GM23338 (cell line): Measurements from ENCODE around the gene UNC5A. TPM values are rescaled to one million over a fixed set of nuclear protein-coding genes. Genes with fewer than 3 reads are reported as not detected.

Source experiments
- ATAC-seq: fragments of 200-7000 bp; cut with Tn5 transposase; 3 replicates; pipeline ENCODE4 v1.9.1; 2020
- DNase-seq: peaks from one replicate; pipeline ENCODE4 v3.0.0-alpha.2; 2015; ENCODE audit warnings: low spot score
- H2AFZ ChIP-seq: fragments of 200-600 bp; sonication (generic); 2 replicates; pipeline ENCODE4 v1.8.0; 2016; ENCODE audit warnings: antibody characterized with exemption, mild to moderate bottlenecking, moderate library complexity
- H3F3A ChIP-seq: fragments of 200-600 bp; sonication (generic); replicated peaks from 2 replicates; pipeline ENCODE4 v1.8.0; 2017; ENCODE audit warnings: antibody characterized with exemption, mixed run types, low read depth
- H3K27ac ChIP-seq: fragments of 200-600 bp; sonication (generic); 2 replicates; pipeline ENCODE4 v1.6.1; 2016; ENCODE audit warnings: low read depth
- H3K27me3 ChIP-seq: fragments of 200-600 bp; sonication (generic); 2 replicates; pipeline ENCODE4 v1.8.0; 2016; ENCODE audit warnings: mild to moderate bottlenecking, mixed run types, moderate library complexity; ENCODE audit not compliant: insufficient read depth
- H3K36me3 ChIP-seq: fragments of 200-600 bp; sonication (generic); 2 replicates; pipeline ENCODE4 v1.8.0; 2016; ENCODE audit warnings: mild to moderate bottlenecking; ENCODE audit not compliant: insufficient read depth
- H3K4me1 ChIP-seq: fragments of 200-600 bp; sonication (generic); 2 replicates; pipeline ENCODE4 v1.8.0; 2016; ENCODE audit warnings: mild to moderate bottlenecking, moderate library complexity; ENCODE audit not compliant: insufficient read depth
- H3K4me2 ChIP-seq: fragments of 200-600 bp; sonication (generic); 2 replicates; pipeline ENCODE4 v1.7.1; 2017; ENCODE audit warnings: mixed run types
- H3K4me3 ChIP-seq: fragments of 200-600 bp; sonication (generic); 2 replicates; pipeline ENCODE4 v1.6.1; 2016; ENCODE audit warnings: mixed run types
- H3K79me2 ChIP-seq: fragments of 200-600 bp; sonication (generic); replicated peaks from 2 replicates; pipeline ENCODE4 v1.8.0; 2017; ENCODE audit warnings: mild to moderate bottlenecking; ENCODE audit not compliant: insufficient read depth
- H3K9me2 ChIP-seq: fragments of 200-600 bp; sonication (generic); 2 replicates; pipeline ENCODE4 v1.8.0; 2017; ENCODE audit not compliant: insufficient read depth
- H4K20me1 ChIP-seq: fragments of 200-600 bp; sonication (generic); replicated peaks from 2 replicates; pipeline ENCODE4 v1.8.0; 2017; ENCODE audit warnings: mild to moderate bottlenecking; ENCODE audit not compliant: insufficient read depth
- H3K27ac Mint-ChIP-seq: 2 replicates; pipeline ENCODE4 v1.8.0; 2020; ENCODE audit warnings: inconsistent platforms, mild to moderate bottlenecking, moderate library complexity, mixed read lengths
- H3K27me3 Mint-ChIP-seq: 3 replicates; pipeline ENCODE4 v1.8.0; 2022; ENCODE audit warnings: low read depth, mild to moderate bottlenecking, moderate library complexity, mixed read lengths, inconsistent platforms; ENCODE audit not compliant: insufficient read depth, poor library complexity
- H3K36me3 Mint-ChIP-seq: 3 replicates; pipeline ENCODE4 v1.8.0; 2021; ENCODE audit warnings: low read depth, mild to moderate bottlenecking, inconsistent platforms, moderate library complexity, mixed read lengths
- H3K4me1 Mint-ChIP-seq: 3 replicates; pipeline ENCODE4 v1.8.0; 2020; ENCODE audit warnings: mild to moderate bottlenecking, inconsistent platforms, mixed read lengths
- H3K4me3 Mint-ChIP-seq: 3 replicates; pipeline ENCODE4 v1.8.0; 2021; ENCODE audit warnings: moderate library complexity, mild to moderate bottlenecking, inconsistent platforms, mixed read lengths
- H3K9me3 Mint-ChIP-seq: 3 replicates; pipeline ENCODE4 v1.8.0; 2020; ENCODE audit warnings: moderate library complexity, mild to moderate bottlenecking, inconsistent platforms, mixed read lengths
- CTCF ChIP-seq, 2 experiments: fragments of 200-600 bp in 1 of 2; sonication (generic) in 1 of 2; conservative IDR thresholded peaks; 2 replicates each; pipeline versions ENCODE4 v1.5.1 to v1.6.1; 2016 to 2017; ENCODE audit warnings: antibody characterized with exemption in 2 of 2, low read depth in 2 of 2, mild to moderate bottlenecking in 2 of 2, moderate library complexity in 1 of 2
- ETS1 ChIP-seq: IDR thresholded peaks from 2 replicates; pipeline ENCODE4 v1.6.1; 2016; ENCODE audit warnings: antibody characterized with exemption
- EZH2 ChIP-seq: fragments of 200-600 bp; sonication (generic); IDR thresholded peaks from one replicate; pipeline ENCODE4 v1.8.0; 2017; ENCODE audit warnings: antibody characterized with exemption, mild to moderate bottlenecking, low read depth; ENCODE audit not compliant: unreplicated experiment
- EZH2phosphoT487 ChIP-seq: fragments of 200-600 bp; sonication (generic); IDR thresholded peaks from one replicate; pipeline ENCODE4 v1.8.1; 2018; ENCODE audit warnings: antibody characterized with exemption; ENCODE audit not compliant: unreplicated experiment
- JUNB ChIP-seq: IDR thresholded peaks from one replicate; pipeline ENCODE4 v1.6.1; 2016; ENCODE audit warnings: antibody characterized with exemption; ENCODE audit not compliant: unreplicated experiment
- NANOG ChIP-seq: IDR thresholded peaks from 2 replicates; pipeline ENCODE4 v1.6.1; 2016; ENCODE audit warnings: antibody characterized with exemption, borderline replicate concordance
- REST ChIP-seq: IDR thresholded peaks from one replicate; pipeline ENCODE4 v1.6.1; 2018; ENCODE audit warnings: antibody characterized with exemption; ENCODE audit not compliant: unreplicated experiment
- ZNF114 ChIP-seq: fragments of 250-450 bp; sonication (Bioruptor Pico); IDR thresholded peaks from 2 replicates; pipeline ENCODE4 v1.5.0; 2020; ENCODE audit warnings: mild to moderate bottlenecking, moderate library complexity
- ZNF462 ChIP-seq: fragments of 250-450 bp; sonication (Bioruptor Pico); IDR thresholded peaks from 2 replicates; pipeline ENCODE4 v1.5.0; 2020; ENCODE audit warnings: mild to moderate bottlenecking, moderate library complexity
- polyA plus RNA-seq: library from polyadenylated mRNA; unstranded; fragments of >200 nt; fragmentation: Nextera tagmentation; extraction: Ambion mirVana; gene quantifications from 2 replicates; pipeline ENCODE4 v1.2.1, GENCODE V29; 2016
- total RNA-seq: library from RNA; depleted of rRNA; stranded (reverse); fragments of >200 nt; shearing (Covaris generic); gene quantifications from 2 replicates; pipeline ENCODE4 v1.2.3, GENCODE V29; 2014

The UNC5A gene
- total and polyA plus RNA-seq, 2 experiments from 2014 or later: 0.92 to 3.9 TPM

GRCh38 chr5:176812269-176813259 lies 2.2 kb downstream of the UNC5A start (continued):
- no peak for TF ChIP-seq REST
- peak; percentile 58 to 83 for TF ChIP-seq CTCF (conservative IDR thresholded peaks at IDR 0.05; ENCODE audit: low read depth in 2 of 2)

- Histone ChIP-seq H3K36me3 (no peaks in the 10 kb centered on the region), H3K9me2 (no peaks in the 10 kb centered on the region), H3K4me2 (no peak overlapping the region), H3K4me3 (no peak overlapping the region), H3K27me3 (peaks cover 40% of the 10 kb centered on the region), H3K4me1 (peaks cover 19% of the 10 kb centered on the region), H3F3A (no peaks in the 10 kb centered on the region), H2AFZ (no peak overlapping the region), H4K20me1 (0 out of 2 replicates have a peak, but pooled peaks cover 3% of the 10 kb centered on the region), H3K27ac (no peak overlapping the region), H3K79me2 (no peaks in the 10 kb centered on the region)
- ATAC-seq (no peak), DNase-seq (no peak)
- peaks cover 52% of the 10 kb centered on the region for H3K27me3 Mint-ChIP-seq
- no peaks in the 10 kb centered on the region; the same call in 2 of the 3 replicates for H3K36me3 Mint-ChIP-seq
- H3K27ac Mint-ChIP-seq: no peak overlapping the region
- H3K9me3 Mint-ChIP-seq: no peaks in the 10 kb centered on the region; the same call in 1 of the 3 replicates
- H3K4me3 Mint-ChIP-seq: no peak overlapping the region
- H3K4me1 Mint-ChIP-seq: peaks cover 50% of the 10 kb centered on the region
- TF ChIP-seq ZNF114 (CRISPR knock-in tag) (no peak), JUNB (no peak), NANOG (no peak), ETS1 (no peak), EZH2 (no peak), ZNF462 (CRISPR knock-in tag) (no peak), EZH2phosphoT487 (no peak)
These were observed 3.4 kb downstream of the UNC5A start for GRCh38 chr5:176813587-176814312.
